Prostate gland (tissue), 2 donors: Measurements from ENCODE around the gene TOGARAM1.

ENCODE experiments used
- CTCF ChIP-seq, 4 experiments: fragments of 200-600 bp in 2 of 4; fragments of 450-650 bp in 2 of 4; sonication (generic) in 2 of 4; IDR thresholded peaks; 1 replicate in 3 of 4; 2 replicates in 1 of 4; pipeline ENCODE4 v1.5.1; 2016 to 2019; ENCODE audit warnings: antibody characterized with exemption in 4 of 4, mild to moderate bottlenecking in 2 of 4, moderate library complexity in 2 of 4
- POLR2AphosphoS5 ChIP-seq: sonication (generic); formaldehyde crosslinking; IDR thresholded peaks from one replicate; pipeline ENCODE4 v1.6.1; 2017; ENCODE audit warnings: antibody characterized with exemption

GRCh38 chr14:45003924-45004323, 41.9 kb downstream of the TOGARAM1 start:
- TF ChIP-seq CTCF (IDR thresholded peaks at IDR 0.05), result no peak
- TF ChIP-seq POLR2AphosphoS5, result peak; percentile 16
